Measurements from ENCODE around the gene ZNF12.
"Not testable (repeated sequence)": the region's sequence is repeated elsewhere in the genome, so short reads cannot be mapped to it uniquely, and the experiment has no call there.

The ZNF12 gene

GRCh38 chr7:6725003-6725402, 18.3 kb upstream of the ZNF12 start:
- Histone ChIP-seq H3K9ac (no peak overlapping the region), H3K4me1 (ENCODE audit: low read depth, poor library complexity, severe bottlenecking) (peaks cover 3% of the 10 kb centered on the region), H3K27ac (no peak overlapping the region), H4K20me1 (ENCODE audit: insufficient read depth) (no peaks in the 10 kb centered on the region), H2AFZ (ENCODE audit: low read depth) (no peak overlapping the region), H3K36me3 (ENCODE audit: insufficient read depth) (no peaks in the 10 kb centered on the region), H3K4me3 (IDR thresholded peaks at IDR 0.05; ENCODE audit: insufficient read depth, low read depth, low read length) (no peak overlapping the region), H3K27me3 (ENCODE audit: insufficient read depth, low read depth) (no peaks in the 10 kb centered on the region), H3K79me2 (ENCODE audit: insufficient read depth, low read depth) (no peaks in the 10 kb centered on the region), H3K4me2 (no peak overlapping the region)
- no peak for TF ChIP-seq CTCF (conservative IDR thresholded peaks at IDR 0.05; ENCODE audit: low read depth, low read length)

GRCh38 chr7:6724351-6724750, 17.6 kb upstream of the ZNF12 start:
- H3K36me3 ChIP-seq (ENCODE audit: insufficient read depth); H3K4me3 ChIP-seq (IDR thresholded peaks at IDR 0.05; ENCODE audit: insufficient read depth, low read depth, low read length); H4K20me1 ChIP-seq (ENCODE audit: insufficient read depth); H3K27ac ChIP-seq; H3K4me1 ChIP-seq (ENCODE audit: low read depth, poor library complexity, severe bottlenecking); H2AFZ ChIP-seq (ENCODE audit: low read depth); H3K27me3 ChIP-seq (ENCODE audit: insufficient read depth, low read depth); H3K4me2 ChIP-seq; H3K9ac ChIP-seq; H3K79me2 ChIP-seq (ENCODE audit: insufficient read depth, low read depth): not testable (repeated sequence)

GRCh38 chr7:6718124-6718523, 11.4 kb upstream of the ZNF12 start:
- Histone ChIP-seq H3K79me2 (ENCODE audit: insufficient read depth, low read depth) (no peaks in the 10 kb centered on the region), H4K20me1 (ENCODE audit: insufficient read depth) (no peaks in the 10 kb centered on the region), H3K4me3 (IDR thresholded peaks at IDR 0.05; ENCODE audit: insufficient read depth, low read depth, low read length) (no peak overlapping the region), H3K36me3 (ENCODE audit: insufficient read depth) (no peaks in the 10 kb centered on the region; the same call in 1 of the 2 replicates), H3K9ac (no peak overlapping the region), H3K27ac (no peak overlapping the region), H3K4me2 (no peak overlapping the region), H3K4me1 (ENCODE audit: low read depth, poor library complexity, severe bottlenecking) (no peaks in the 10 kb centered on the region), H3K27me3 (ENCODE audit: insufficient read depth, low read depth) (no peaks in the 10 kb centered on the region; the same call in 1 of the 2 replicates), H2AFZ (ENCODE audit: low read depth) (no peak overlapping the region)
- no peak for TF ChIP-seq CTCF (conservative IDR thresholded peaks at IDR 0.05; ENCODE audit: low read depth, low read length)

GRCh38 chr7:6715898-6716297, 9.2 kb upstream of the ZNF12 start:
- H3K27me3 ChIP-seq (ENCODE audit: insufficient read depth, low read depth); H2AFZ ChIP-seq (ENCODE audit: low read depth); H4K20me1 ChIP-seq (ENCODE audit: insufficient read depth); H3K9ac ChIP-seq; H3K36me3 ChIP-seq (ENCODE audit: insufficient read depth); H3K27ac ChIP-seq; H3K4me3 ChIP-seq (IDR thresholded peaks at IDR 0.05; ENCODE audit: insufficient read depth, low read depth, low read length); H3K79me2 ChIP-seq (ENCODE audit: insufficient read depth, low read depth); H3K4me2 ChIP-seq; H3K4me1 ChIP-seq (ENCODE audit: low read depth, poor library complexity, severe bottlenecking): not testable (repeated sequence)

- H3K36me3 ChIP-seq (ENCODE audit: insufficient read depth), result no peaks in the 10 kb centered on the region; the same call in 1 of the 2 replicates
- H2AFZ ChIP-seq (ENCODE audit: low read depth), result no peak overlapping the region
- no peak for TF ChIP-seq CTCF (conservative IDR thresholded peaks at IDR 0.05; ENCODE audit: low read depth, low read length)
- H4K20me1 ChIP-seq (ENCODE audit: insufficient read depth), result no peaks in the 10 kb centered on the region
- H3K4me1 ChIP-seq (ENCODE audit: low read depth, poor library complexity, severe bottlenecking), result no peaks in the 10 kb centered on the region
- no peak overlapping the region for H3K27ac ChIP-seq
- no peak overlapping the region for H3K9ac ChIP-seq
- H3K4me2 ChIP-seq, result no peak overlapping the region
- no peaks in the 10 kb centered on the region; the same call in 1 of the 2 replicates for H3K27me3 ChIP-seq (ENCODE audit: insufficient read depth, low read depth)
- H3K79me2 ChIP-seq (ENCODE audit: insufficient read depth, low read depth), result no peaks in the 10 kb centered on the region
- no peak overlapping the region for H3K4me3 ChIP-seq (IDR thresholded peaks at IDR 0.05; ENCODE audit: insufficient read depth, low read depth, low read length)
These were observed 7.6 kb upstream of the ZNF12 start for GRCh38 chr7:6714360-6714759.
